Testis (tissue), 3 donors: ENCODE results near the gene MYO5B. TPM values are rescaled to one million over a fixed set of nuclear protein-coding genes. Genes with fewer than 3 reads are reported as not detected.

Source experiments
- DNase-seq: peaks from one replicate; pipeline ENCODE4 v3.0.0-alpha.2; 2019
- H3K27ac ChIP-seq, 2 donors: fragments of 200-600 bp; sonication (generic); one replicate each; pipeline ENCODE4 v1.5.1; 2019
- H3K27me3 ChIP-seq: fragments of 200-600 bp; sonication (generic); one replicate; pipeline ENCODE4 v1.5.1; 2019
- H3K36me3 ChIP-seq: fragments of 200-600 bp; sonication (generic); one replicate; pipeline ENCODE4 v1.5.1; 2017; ENCODE audit warnings: low read depth; ENCODE audit errors: missing control alignments
- H3K4me1 ChIP-seq: fragments of 200-600 bp; sonication (generic); one replicate; pipeline ENCODE4 v1.5.1; 2019
- H3K4me3 ChIP-seq, 2 donors: fragments of 200-600 bp; sonication (generic); one replicate each; pipeline ENCODE4 v1.5.1; 2017 to 2019
- H3K9me3 ChIP-seq: fragments of 200-600 bp; sonication (generic); one replicate; pipeline ENCODE4 v1.5.1; 2017
- POLR2A ChIP-seq: fragments of 450-650 bp; IDR thresholded peaks from one replicate; pipeline ENCODE4 v1.6.1; 2017; ENCODE audit warnings: antibody characterized with exemption, mild to moderate bottlenecking, moderate library complexity
- WGBS, 2 donors: methylation state at CpG; one replicate each; pipeline ENCODE4 v1.1.5; 2018; 5-methylcytosine and 5-hydroxymethylcytosine counted together
- intact Hi-C: fragments of 100-400 bp; cut with DNase I; formaldehyde crosslinking; loops from one replicate; pipeline ENCODE4 v1.15.1; 2023; ENCODE audit warnings: low total_unique reads
- polyA plus RNA-seq: library from polyadenylated mRNA; stranded (reverse); fragments of 350-450 nt; fragmentation: Illumina TruSeq; extraction: RNeasy Lipid Tissue Mini Kit (QIAGEN cat#74804); gene quantifications from one replicate; pipeline ENCODE4 v1.2.3, GENCODE V29; 2014; ENCODE audit warnings: low read depth, low replicate concordance; ENCODE audit not compliant: insufficient read depth
- total RNA-seq, 2 donors: library from RNA; depleted of rRNA; stranded (reverse); fragments of >200 nt; gene quantifications; one replicate each; pipeline ENCODE4 v1.2.3, GENCODE V29; 2016
- TF ChIP-seq, protein P1 (sequence below), 3 experiments: fragments of 450-650 bp in 2 of 3; fragments of 200-600 bp in 1 of 3; sonication (generic) in 1 of 3; IDR thresholded peaks; one replicate each; pipeline ENCODE4 v1.5.1; 2016 to 2019; ENCODE audit warnings: antibody characterized with exemption in 3 of 3, mild to moderate bottlenecking in 2 of 3, moderate library complexity in 1 of 3

MYO5B gene
- total and polyA plus RNA-seq, 3 donors from 2014 or later: 24.8 to 31.8 (median 26.1) TPM

DNA sequence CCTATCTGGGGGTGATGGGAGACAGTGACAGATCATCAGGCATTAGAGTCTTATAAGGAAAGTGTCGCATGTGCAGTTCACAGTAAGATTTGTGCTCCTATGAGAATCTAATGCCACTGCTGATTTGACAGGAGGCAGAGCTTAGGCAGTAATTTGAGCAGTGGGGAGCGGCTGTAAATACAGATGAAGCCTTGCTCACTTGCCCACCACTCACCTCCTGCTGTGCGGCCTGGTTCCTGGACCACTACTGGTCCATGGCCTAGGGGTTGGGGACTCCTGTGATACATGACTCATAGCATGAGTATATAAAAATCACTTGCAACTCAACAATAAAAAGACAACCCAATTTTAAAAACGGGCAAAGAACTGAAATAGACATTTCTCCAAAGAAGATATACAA, 310.5 kb downstream of the MYO5B start:
- no peak for TF ChIP-seq POLR2A
- no peaks in the 10 kb centered on the region for H3K9me3 ChIP-seq
- intact Hi-C loops: no loop called here

DNA sequence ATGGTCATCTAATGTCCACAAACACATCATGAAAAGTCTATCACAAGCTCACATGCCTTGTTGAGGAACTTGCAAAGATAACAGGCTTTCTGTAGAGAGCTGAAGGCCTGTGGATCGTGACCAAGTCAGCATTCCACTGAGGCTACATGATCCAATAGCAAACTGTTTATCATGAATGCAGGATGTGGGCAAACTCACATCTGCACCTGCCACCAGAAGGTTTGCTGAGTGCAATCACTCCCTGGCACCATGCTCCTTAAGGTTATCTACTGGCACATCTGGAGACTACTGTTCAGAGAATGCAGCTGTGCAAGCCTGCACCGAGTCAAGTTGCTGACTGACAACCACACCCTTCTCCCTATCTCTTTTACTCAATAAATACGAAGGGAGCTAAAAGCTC, 314.3 kb downstream of the MYO5B start:
- DNase-seq: no peak
- WGBS, 2 donors: 81 to 88% methylated on average over 3 of the region's 3 CpGs
- TF ChIP-seq, protein P1, sequence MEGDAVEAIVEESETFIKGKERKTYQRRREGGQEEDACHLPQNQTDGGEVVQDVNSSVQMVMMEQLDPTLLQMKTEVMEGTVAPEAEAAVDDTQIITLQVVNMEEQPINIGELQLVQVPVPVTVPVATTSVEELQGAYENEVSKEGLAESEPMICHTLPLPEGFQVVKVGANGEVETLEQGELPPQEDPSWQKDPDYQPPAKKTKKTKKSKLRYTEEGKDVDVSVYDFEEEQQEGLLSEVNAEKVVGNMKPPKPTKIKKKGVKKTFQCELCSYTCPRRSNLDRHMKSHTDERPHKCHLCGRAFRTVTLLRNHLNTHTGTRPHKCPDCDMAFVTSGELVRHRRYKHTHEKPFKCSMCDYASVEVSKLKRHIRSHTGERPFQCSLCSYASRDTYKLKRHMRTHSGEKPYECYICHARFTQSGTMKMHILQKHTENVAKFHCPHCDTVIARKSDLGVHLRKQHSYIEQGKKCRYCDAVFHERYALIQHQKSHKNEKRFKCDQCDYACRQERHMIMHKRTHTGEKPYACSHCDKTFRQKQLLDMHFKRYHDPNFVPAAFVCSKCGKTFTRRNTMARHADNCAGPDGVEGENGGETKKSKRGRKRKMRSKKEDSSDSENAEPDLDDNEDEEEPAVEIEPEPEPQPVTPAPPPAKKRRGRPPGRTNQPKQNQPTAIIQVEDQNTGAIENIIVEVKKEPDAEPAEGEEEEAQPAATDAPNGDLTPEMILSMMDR (IDR thresholded peaks at IDR 0.05): no peak
- no peak for TF ChIP-seq POLR2A
- no peaks in the 10 kb centered on the region for H3K9me3 ChIP-seq
- no peak overlapping the region for H3K27ac ChIP-seq
- no peaks in the 10 kb centered on the region for H3K27me3 ChIP-seq
- H3K4me1 ChIP-seq: no peaks in the 10 kb centered on the region
- H3K36me3 ChIP-seq: no peaks in the 10 kb centered on the region
- H3K4me3 ChIP-seq: no peak overlapping the region
- intact Hi-C loops: no loop called here

More for the DNA sequence above, 310.5 kb downstream of the MYO5B start:
- no peak for DNase-seq
- no peak overlapping the region for H3K27ac ChIP-seq
- H3K36me3 ChIP-seq: no peaks in the 10 kb centered on the region
- 87 to 89% methylated on average over 4 of the region's 4 CpGs for WGBS, 2 donors
- no peaks in the 10 kb centered on the region for H3K4me1 ChIP-seq
- H3K27me3 ChIP-seq: no peaks in the 10 kb centered on the region
- H3K4me3 ChIP-seq: no peak overlapping the region

DNA sequence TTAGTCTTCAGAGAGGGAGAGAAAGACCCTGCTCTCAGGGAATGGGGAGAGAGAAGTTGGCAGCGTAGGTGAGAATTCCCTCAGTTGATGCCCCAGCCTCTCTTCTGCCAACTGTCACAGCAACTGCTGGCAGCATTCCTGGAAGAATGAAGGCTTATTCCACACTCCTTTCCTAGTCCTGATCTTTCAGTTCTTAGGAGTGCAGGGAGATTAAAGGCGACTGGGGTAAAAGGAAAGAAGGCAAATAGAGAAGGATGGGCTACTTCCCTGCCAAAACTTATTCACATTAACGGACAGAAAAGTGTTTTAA, 315.7 kb downstream of the MYO5B start:
- intact Hi-C loops: no loop called here
- no peak for DNase-seq
- H3K4me3 ChIP-seq: no peak overlapping the region
- 62 to 82% methylated on average over 3 of the region's 3 CpGs for WGBS, 2 donors
- TF ChIP-seq POLR2A: no peak
- TF ChIP-seq, protein P1 (IDR thresholded peaks at IDR 0.05): no peak
- H3K36me3 ChIP-seq: no peaks in the 10 kb centered on the region
- no peaks in the 10 kb centered on the region for H3K4me1 ChIP-seq
- no peak overlapping the region for H3K27ac ChIP-seq
- no peaks in the 10 kb centered on the region for H3K9me3 ChIP-seq
- no peaks in the 10 kb centered on the region for H3K27me3 ChIP-seq

DNA sequence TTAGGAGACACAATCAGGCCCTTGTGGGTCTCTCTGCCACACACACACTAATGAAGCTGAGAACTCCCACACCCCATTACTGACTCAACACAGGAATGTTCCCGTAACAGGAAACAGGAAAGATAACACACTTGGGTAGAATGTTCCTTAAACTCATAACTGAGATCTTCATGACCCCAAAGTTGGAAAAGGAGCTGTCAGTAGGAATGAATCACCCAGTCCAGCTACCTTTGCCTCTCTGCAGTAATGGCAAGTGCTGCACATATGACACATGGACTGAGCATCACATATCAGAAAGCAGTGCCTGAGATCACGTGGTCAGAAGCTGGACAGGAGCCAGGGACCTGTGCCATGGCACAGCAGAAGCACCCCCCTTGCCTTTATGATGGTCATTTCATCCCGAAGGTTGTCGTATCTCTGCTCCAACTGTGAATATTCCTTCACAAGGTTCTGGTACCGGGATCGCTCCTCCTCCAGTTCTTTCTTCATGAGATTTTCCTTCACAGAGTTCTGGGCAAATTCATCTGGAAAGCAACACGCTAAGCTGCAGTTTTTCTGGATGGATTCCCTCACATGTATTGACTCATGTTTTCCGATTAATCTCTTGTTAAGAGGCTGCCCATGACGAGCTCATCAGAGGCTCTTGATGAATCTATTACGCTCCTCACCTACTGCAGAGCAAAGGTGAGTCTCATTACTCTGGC, 316.2 kb downstream of the MYO5B start:
- intact Hi-C loops: no loop called here
- no peak for DNase-seq
- Histone ChIP-seq H3K4me3 (no peak overlapping the region), H3K4me1 (no peaks in the 10 kb centered on the region), H3K9me3 (no peaks in the 10 kb centered on the region), H3K27ac (no peak overlapping the region), H3K27me3 (no peaks in the 10 kb centered on the region), H3K36me3 (no peaks in the 10 kb centered on the region)
- TF ChIP-seq, protein P1 (IDR thresholded peaks at IDR 0.05): no peak
- no peak for TF ChIP-seq POLR2A
- WGBS, 2 donors: 82 to 89% methylated on average over 9 to 10 of the region's 10 CpGs

DNA sequence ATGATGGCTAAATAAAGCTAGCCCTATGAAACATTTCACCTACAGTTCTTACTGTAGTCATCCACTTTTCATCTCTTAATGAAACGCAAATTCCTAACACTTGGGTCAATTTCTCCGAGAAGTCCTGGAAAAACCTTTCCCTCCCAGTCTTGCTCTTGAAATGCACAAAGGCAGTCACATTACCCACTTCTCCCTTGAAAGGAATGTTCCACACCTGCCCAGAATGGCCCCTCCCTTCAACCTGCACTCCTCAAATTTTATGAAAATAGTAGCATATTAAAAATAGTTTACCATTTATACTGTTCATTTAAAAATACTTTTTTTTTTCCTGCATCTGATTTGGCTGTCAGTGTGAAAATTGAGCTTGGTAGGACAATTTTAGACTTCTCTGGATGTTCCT, 316.9 kb downstream of the MYO5B start:
- Histone ChIP-seq H3K36me3 (no peaks in the 10 kb centered on the region), H3K4me1 (no peaks in the 10 kb centered on the region), H3K27me3 (no peaks in the 10 kb centered on the region), H3K4me3 (no peak overlapping the region), H3K9me3 (no peaks in the 10 kb centered on the region), H3K27ac (no peak overlapping the region)
- intact Hi-C loops: no loop called here
- DNase-seq: no peak
- 88 to 95% methylated on average over 2 of the region's 2 CpGs for WGBS, 2 donors
- TF ChIP-seq, protein P1 (IDR thresholded peaks at IDR 0.05): no peak
- TF ChIP-seq POLR2A: no peak
